GM21447 (cell line): ENCODE data around the gene SOBP.
"Not testable (repeated sequence)": the region's sequence is repeated elsewhere in the genome, so short reads cannot be mapped to it uniquely, and the experiment has no call there.

ENCODE experiments used
- ATAC-seq: cut with Tn5 transposase; IDR thresholded peaks from one replicate; pipeline ENCODE4 v1.9.1; 2021; ENCODE audit not compliant: unreplicated experiment

The SOBP gene

GRCh38 chr6:107547451-107547840 lies 57.5 kb downstream of the SOBP start:
- no peak for ATAC-seq

- no peak for ATAC-seq
Observed at GRCh38 chr6:107550241-107550840, 60.4 kb downstream of the SOBP start.

DNA sequence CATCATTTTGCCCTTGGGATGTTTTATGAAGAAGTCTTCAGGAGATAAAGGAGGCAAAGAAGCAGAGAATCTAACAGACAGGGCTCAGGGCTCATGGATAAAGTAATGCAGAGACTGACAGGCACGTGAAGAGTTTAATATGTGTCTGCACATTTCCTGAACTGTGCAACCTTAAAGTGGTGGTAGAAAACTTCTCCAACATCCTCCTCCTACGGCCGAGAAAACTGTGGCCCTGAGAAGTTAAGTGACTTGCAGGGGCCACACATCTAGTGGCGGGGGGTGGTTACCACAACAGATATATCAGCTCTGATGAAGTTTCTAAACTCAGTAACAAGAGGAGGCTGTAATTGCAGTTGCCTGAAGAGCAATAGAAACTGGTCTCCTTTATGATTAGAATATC lies 61.0 kb downstream of the SOBP start:
- ATAC-seq: no peak

- ATAC-seq: not testable (repeated sequence)
Observed at GRCh38 chr6:107553121-107553520, 63.2 kb downstream of the SOBP start.

GRCh38 chr6:107554326-107554725 lies 64.4 kb downstream of the SOBP start:
- no peak for ATAC-seq

DNA sequence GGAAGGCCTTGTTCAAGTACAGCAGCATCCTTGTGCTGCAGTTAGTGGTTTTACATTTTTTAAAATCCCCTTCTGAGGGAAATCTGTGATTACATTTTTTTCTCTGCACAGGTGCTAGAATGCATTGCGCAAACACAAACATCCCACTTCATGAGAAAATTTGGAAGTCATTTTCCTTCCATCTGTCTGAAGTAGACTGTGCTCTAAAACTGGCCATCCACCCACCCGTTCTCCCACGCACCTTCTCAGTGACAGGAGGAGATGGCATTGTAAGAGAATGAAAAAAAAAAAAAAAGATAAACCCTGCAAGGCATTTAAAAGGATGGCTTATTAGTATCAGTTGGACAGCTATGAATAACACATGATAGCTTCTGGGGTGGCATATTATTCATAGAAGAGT lies 65.0 kb downstream of the SOBP start:
- ATAC-seq: no peak

DNA sequence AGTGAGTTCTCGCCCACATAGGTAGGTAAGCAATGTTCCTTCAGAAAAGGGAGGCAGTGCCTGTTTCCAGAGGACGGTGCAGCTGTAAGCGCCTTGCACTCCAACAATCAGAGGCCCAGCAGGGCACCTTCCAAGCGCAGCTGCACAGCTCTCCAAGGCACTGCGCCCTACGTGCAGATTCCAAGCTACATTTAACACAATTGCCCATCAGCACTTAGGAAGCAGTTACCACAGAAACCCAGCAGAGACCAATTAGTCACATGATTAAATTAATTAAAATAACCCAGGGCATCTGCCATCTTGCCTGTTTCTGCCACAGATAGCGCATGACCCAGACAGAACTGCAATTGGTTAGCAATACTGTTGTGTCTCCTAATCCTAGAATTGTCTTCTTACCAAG lies 65.5 kb downstream of the SOBP start:
- ATAC-seq: no peak

DNA sequence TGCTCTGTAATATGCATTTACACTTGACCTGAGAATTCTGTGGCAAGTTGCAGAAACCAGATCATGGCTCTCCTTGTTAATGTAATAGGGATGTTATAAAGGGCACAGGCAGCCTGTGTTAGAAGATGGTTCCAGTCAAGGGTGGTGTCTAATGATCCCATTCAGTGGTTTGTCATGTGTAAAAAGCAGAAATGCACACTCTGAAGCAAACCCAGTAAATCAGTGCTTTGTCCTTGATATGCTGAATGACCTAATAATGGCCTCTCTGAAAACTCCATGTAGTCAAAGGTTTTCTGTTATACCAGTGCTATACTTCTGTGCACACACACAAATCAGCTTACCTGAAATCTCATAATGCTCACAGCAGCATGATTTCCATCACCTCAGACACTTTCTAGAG lies 66.2 kb downstream of the SOBP start:
- ATAC-seq: no peak

DNA sequence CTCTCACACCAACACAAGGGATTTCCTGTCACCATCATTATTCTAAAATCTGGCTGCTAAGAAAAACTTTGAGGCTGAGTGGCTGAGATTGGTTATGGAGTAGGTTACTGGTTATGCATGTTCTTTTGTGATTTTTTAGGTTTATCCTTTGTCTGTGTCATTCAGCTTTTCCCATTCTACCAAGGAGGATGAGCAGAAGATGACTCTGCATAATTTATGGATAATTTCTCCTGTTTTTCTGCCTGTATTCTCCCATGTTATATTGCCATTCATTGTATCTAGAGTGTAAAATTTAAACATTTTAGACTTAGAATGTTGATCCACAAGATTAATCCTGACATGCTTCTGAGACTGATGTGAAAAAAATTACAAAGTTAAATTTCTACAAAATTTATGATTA lies 67.8 kb downstream of the SOBP start:
- ATAC-seq: no peak

- no peak for ATAC-seq
Observed at GRCh38 chr6:107560657-107561056, 70.7 kb downstream of the SOBP start.

DNA sequence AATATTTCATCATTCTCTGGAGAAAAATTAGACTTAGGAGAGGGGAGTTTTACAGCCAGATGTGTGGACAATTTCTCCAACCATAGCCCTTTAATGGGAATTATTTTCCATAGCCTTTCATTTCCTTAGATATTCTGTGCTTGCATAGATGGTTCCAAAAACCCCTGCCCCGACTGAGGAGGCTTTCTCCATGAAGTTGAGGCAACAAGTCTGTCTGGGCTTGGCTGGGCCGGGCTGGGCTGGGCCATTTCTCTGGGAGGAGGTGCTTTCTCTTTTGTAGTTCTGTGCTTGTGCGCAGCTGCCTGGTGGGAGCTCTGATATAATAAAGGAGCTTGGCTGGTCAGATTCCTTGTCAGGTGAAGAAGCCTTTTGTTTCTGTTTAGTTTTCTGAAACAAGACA lies 71.4 kb downstream of the SOBP start:
- ATAC-seq: no peak

DNA sequence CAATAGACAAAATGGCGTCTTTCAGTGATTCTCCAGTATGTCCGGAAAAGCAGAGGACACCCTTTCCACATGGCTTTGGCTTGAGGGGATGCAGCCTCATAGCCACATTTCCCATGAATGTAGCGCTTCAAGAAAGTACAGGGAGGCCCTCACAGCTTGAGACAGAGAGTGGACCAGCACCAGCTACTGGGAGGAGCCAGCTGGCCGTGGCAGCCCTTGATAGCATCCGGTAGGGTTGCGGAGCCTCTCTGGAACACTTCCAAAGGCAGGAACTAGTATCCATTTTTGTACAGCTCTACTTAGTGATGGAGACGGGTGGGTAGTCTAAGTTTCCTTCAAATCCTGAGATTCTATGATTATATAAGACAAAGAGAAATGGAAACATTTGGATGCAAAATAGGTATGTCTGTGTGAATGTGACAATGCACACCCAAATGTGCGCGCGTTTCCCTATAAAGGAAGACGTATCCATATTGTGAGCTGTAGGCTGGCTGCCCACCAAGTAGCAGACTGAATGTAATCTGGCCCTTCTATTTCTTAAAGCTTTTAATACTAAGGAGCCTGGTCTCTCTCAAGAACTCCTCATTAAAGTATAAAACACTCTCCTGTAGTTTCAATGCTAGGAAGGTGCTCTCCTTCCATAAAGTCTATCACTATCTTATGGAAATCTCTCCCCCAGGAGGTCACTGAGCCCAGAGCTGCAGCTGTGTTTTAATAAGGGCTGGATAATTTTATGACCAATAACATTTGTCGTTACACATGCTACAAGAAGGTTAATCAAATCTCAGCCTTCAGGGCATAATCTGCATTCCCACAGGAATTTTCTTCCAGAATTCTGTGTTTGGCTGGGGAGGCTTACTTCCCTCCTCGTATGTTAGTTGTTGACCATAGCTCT lies 74.0 kb downstream of the SOBP start:
- ATAC-seq: no peak

- no peak for ATAC-seq
Observed at GRCh38 chr6:107564589-107564951, 74.7 kb downstream of the SOBP start.

DNA sequence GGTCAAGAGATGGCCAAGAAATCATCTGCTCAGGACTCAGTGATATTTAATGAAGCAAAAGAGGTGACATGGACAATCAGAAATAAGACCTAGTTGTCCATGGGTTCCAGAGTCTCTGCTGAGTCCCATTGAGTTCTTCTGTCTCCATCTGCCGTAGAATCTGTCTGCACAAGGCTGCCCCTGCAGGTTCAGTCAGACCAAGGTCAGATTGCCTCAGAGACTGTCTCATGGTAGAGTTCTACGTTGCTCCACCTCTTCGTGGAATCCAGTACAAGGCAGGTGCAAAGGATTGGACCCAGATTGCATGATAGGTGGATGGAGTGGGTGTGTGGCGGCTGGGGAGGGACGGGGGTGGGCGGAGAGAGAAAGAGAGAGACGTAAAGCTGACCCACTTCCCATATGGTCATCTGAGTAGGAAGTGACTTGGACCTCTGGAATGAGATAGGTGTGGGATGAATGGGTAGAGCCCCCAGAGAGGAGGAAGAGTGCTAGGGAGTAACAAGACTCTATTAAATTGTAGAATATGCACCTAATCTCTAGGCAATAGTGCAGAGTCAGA lies 75.3 kb downstream of the SOBP start:
- no peak for ATAC-seq

GRCh38 chr6:107567643-107568042 lies 77.7 kb downstream of the SOBP start:
- ATAC-seq: no peak

GRCh38 chr6:107569473-107569872 lies 79.6 kb downstream of the SOBP start:
- no peak for ATAC-seq

DNA sequence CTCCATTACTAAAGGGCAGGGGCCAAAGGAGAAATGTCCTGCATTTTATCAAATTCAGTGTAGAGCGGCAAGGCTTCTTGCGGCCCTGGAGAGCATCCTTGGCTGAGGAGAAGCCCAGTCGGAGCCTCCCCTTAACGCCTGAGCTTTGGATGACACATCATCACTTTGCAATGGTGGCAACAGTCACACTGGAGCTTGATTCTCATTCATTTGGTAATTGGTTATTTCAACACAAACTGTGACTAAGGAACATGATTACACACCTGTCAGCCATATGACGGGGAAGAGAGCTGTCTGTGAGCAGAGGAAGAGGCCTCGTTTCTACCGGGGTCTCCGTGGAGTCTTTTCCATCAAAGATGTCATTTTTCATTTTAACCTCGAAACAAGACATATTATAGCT lies 81.4 kb downstream of the SOBP start:
- ATAC-seq: no peak

GRCh38 chr6:107572886-107573285 lies 83.0 kb downstream of the SOBP start:
- ATAC-seq: no peak

DNA sequence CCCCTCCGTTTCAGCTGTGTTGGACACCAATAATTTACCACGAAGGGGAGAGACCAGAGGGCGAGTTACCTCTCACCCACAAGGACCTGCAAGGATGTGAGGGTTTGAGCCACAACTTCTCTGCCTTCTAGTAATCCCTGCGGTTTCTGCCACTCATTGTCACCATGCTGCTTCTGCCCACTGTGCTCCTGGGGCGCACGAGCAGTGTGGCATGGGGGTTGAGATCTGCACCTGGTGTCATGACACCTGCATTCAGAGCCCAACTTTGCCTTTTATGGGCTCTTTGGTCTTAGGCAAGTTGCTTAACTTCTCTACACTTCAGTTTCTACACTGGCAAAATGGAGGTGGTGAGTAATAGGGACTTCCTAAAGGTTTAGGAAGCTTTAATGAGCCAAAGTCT lies 84.9 kb downstream of the SOBP start:
- no peak for ATAC-seq

- no peak for ATAC-seq
Observed at GRCh38 chr6:107576852-107577251, 86.9 kb downstream of the SOBP start.

DNA sequence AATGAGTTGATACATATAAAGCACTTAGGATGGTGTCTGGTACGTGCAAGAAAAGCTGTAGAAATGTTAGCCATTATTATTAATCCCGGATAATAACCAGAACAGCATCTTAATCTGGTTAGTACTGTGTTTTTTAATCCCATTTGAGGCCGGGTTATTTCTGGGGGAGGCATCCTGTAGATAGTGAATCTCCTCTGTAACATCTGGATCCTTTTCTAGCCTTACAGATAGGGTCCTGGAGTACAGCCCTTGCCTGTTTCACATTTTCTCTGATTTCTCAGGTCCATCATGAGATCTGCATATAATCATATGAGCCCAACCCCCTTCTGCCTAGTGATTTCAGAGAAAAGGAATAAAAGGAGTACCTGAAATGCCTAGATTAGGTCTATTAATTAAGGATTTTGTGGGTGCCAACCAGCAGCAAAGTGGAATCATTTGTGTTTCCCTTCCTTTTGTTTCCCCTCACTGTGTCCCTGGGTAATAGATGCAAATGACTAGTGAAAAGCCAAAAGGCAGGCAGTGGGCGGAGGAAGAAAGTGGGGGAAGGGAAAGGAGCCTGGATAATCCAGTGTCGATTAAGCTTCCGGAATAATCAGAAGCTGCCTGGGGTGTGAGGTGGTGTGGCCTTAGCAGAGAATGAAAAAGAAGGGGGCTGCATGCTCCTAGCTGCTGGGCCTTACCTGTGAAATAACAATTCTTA lies 88.9 kb downstream of the SOBP start:
- ATAC-seq: no peak
